ENCODE data around the gene COPS9. TPM values are rescaled to one million over a fixed set of nuclear protein-coding genes. Genes with fewer than 3 reads are reported as not detected.

The COPS9 gene
- total RNA-seq, 1 experiment from 2014 or later: 202 TPM

DNA sequence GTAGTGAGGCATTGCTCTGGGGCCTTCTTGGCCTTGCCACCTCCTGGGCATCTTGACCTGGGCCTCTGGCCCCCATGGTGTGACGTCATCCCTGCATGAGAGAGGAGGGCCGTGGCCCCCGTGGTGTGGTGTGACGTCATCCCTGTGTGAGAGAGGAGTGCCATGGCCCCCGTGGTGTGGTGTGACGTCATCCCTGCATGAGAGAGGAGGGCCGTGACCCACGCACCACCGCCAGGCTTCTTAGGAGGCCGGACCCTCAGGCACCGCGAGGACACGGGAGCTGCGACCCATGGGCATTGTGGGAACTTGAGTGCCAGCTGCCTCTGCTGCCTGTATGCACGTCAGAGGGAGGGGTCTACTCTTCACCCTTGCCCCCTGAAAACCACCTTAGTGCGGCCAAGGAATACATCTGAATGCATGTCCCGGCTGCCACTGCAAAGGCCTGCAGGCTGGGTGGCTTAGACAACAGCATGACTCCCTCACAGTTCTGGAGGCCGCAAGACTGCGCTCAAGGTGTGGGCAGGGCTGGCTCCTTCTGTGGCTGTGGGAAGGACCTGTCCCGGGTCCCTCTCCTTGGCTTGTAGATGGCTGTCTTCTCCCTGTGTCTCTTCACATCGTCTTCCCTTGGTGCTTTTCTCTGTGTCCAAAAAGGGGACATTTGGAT lies 25.1 kb upstream of the COPS9 start:
- Histone ChIP-seq H3F3A (ENCODE audit: insufficient read depth, low read depth) (peaks cover 10% of the 10 kb centered on the region; the same call in 1 of the 2 replicates), H3K4me1 (replicated peaks; ENCODE audit: insufficient read depth) (no peaks in the 10 kb centered on the region), H2AFZ (no peak overlapping the region), H3K27ac (no peak overlapping the region), H4K20me1 (ENCODE audit: insufficient read depth) (no peaks in the 10 kb centered on the region), H3K9me2 (ENCODE audit: insufficient read depth) (no peaks in the 10 kb centered on the region), H3K36me3 (ENCODE audit: low read depth) (no peaks in the 10 kb centered on the region), H3K4me2 (no peak overlapping the region), H3K9me3 (ENCODE audit: insufficient read depth, low read depth) (no peaks in the 10 kb centered on the region), H3K4me3 (no peak overlapping the region), H3K27me3 (ENCODE audit: insufficient read depth, low read depth) (peaks cover 51% of the 10 kb centered on the region), H3K79me2 (ENCODE audit: low read depth) (no peaks in the 10 kb centered on the region)
- intact Hi-C loops (cut with micrococcal nuclease; ENCODE audit: unreplicated experiment): no loop called here
- no peak for DNase-seq
- CTCF ChIA-PET: no interaction called here
- POLR2A ChIA-PET (ENCODE audit: unreplicated experiment): no interaction called here
- TF ChIP-seq, protein P1, sequence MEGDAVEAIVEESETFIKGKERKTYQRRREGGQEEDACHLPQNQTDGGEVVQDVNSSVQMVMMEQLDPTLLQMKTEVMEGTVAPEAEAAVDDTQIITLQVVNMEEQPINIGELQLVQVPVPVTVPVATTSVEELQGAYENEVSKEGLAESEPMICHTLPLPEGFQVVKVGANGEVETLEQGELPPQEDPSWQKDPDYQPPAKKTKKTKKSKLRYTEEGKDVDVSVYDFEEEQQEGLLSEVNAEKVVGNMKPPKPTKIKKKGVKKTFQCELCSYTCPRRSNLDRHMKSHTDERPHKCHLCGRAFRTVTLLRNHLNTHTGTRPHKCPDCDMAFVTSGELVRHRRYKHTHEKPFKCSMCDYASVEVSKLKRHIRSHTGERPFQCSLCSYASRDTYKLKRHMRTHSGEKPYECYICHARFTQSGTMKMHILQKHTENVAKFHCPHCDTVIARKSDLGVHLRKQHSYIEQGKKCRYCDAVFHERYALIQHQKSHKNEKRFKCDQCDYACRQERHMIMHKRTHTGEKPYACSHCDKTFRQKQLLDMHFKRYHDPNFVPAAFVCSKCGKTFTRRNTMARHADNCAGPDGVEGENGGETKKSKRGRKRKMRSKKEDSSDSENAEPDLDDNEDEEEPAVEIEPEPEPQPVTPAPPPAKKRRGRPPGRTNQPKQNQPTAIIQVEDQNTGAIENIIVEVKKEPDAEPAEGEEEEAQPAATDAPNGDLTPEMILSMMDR (conservative IDR thresholded peaks at IDR 0.05): no peak
- TF ChIP-seq EZH2 (IDR thresholded peaks at IDR 0.05; ENCODE audit: low read depth): no peak
- BruUV-seq (replicated peaks): no TSS peak

DNA sequence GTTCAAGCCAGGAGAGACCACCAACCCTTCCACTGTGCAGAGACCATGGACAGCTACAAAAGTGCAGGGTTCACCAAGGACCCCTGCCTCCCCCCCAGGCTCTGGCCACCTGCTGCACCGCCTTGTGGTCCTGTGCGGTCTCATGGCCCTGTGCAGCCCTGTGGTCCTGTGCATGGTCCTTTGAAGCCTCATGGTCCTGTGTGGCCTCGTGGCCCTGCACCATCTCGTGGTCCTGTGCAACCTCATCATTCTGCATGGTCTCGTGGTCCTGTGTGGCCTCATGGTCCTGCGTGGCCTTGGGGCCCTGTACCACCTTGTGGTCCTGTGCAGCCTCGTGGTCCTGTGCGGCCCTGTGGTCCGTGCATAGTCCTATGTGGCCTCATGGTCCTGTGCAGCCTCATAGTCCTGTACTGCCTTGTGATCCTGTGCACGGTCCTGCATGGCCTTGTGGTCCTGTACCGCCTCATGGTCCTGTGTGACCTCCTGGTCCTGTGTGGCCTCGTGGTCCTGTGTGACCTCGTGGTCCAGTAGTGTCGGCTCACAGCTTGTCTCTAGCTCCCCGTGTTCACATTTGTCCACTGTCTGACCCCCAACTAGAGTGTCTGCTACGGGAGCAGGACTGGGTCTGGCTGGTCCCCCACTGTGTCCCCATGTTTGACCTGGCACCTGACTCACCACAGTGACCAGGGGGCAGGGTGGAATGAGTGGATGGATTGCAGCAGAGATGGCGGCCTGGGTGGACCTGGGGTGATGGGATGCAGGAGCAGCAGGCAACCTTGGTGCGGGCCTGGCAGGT lies 24.4 kb upstream of the COPS9 start:
- BruUV-seq (replicated peaks): no TSS peak
- Histone ChIP-seq H4K20me1 (ENCODE audit: insufficient read depth) (no peaks in the 10 kb centered on the region), H2AFZ (no peak overlapping the region), H3K36me3 (ENCODE audit: low read depth) (no peaks in the 10 kb centered on the region), H3K4me3 (no peak overlapping the region), H3K27ac (no peak overlapping the region), H3F3A (ENCODE audit: insufficient read depth, low read depth) (peaks cover 14% of the 10 kb centered on the region; the same call in 1 of the 2 replicates), H3K9me2 (ENCODE audit: insufficient read depth) (no peaks in the 10 kb centered on the region), H3K4me2 (no peak overlapping the region), H3K79me2 (ENCODE audit: low read depth) (no peaks in the 10 kb centered on the region), H3K27me3 (ENCODE audit: insufficient read depth, low read depth) (peaks cover 44% of the 10 kb centered on the region), H3K9me3 (ENCODE audit: insufficient read depth, low read depth) (no peaks in the 10 kb centered on the region), H3K4me1 (replicated peaks; ENCODE audit: insufficient read depth) (no peaks in the 10 kb centered on the region)
- ChIA-PET POLR2A (ENCODE audit: unreplicated experiment) (no interaction called here), CTCF (no interaction called here)
- no peak for DNase-seq
- intact Hi-C loops (cut with micrococcal nuclease; ENCODE audit: unreplicated experiment): no loop called here
- TF ChIP-seq EZH2 (IDR thresholded peaks at IDR 0.05; ENCODE audit: low read depth): no peak
- TF ChIP-seq, protein P1 (conservative IDR thresholded peaks at IDR 0.05): no peak

DNA sequence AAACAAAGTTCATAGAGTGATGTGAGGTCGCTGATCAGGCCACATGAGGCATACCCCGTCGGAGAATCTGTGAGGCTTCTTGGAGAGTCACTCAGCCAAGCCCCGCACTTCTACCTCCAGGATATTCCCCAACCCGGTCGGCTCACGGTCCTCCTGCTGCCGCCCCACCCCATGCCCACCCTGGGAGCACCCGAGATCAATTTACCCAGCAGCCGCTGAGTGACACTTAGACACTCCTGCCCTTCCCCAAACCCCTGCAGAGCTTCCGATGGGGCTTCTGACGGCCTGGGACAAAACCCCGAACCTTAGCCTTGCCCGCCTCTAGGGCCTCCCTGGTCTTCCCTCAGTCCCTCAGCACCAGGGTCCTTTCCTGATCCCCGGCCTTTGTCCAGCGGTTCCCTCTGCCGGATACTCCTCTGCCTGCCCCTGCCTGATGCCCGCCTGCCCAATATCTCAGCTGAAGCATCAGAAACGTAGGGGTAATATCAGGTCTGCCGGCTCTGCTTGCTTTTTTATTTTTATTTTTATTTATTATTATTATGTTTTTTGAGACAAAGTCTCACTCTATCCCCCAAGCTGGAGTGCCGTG lies 23.2 kb upstream of the COPS9 start:
- no peaks in the 10 kb centered on the region for H3K36me3 ChIP-seq (ENCODE audit: low read depth)
- H2AFZ ChIP-seq: no peak overlapping the region
- peaks cover 35% of the 10 kb centered on the region for H3K27me3 ChIP-seq (ENCODE audit: insufficient read depth, low read depth)
- H3K79me2 ChIP-seq (ENCODE audit: low read depth): no peaks in the 10 kb centered on the region
- no peak overlapping the region for H3K4me3 ChIP-seq
- no peaks in the 10 kb centered on the region for H3K4me1 ChIP-seq (replicated peaks; ENCODE audit: insufficient read depth)
- no peaks in the 10 kb centered on the region for H3K9me3 ChIP-seq (ENCODE audit: insufficient read depth, low read depth)
- no peak for TF ChIP-seq EZH2 (IDR thresholded peaks at IDR 0.05; ENCODE audit: low read depth)
- TF ChIP-seq, protein P1 (conservative IDR thresholded peaks at IDR 0.05): no peak
- no peak overlapping the region for H3K27ac ChIP-seq
- ChIA-PET CTCF (no interaction called here), POLR2A (ENCODE audit: unreplicated experiment) (no interaction called here)
- no peaks in the 10 kb centered on the region for H3K9me2 ChIP-seq (ENCODE audit: insufficient read depth)
- H4K20me1 ChIP-seq (ENCODE audit: insufficient read depth): no peaks in the 10 kb centered on the region
- peaks cover 14% of the 10 kb centered on the region; the same call in 1 of the 2 replicates for H3F3A ChIP-seq (ENCODE audit: insufficient read depth, low read depth)
- no peak for DNase-seq
- no peak overlapping the region for H3K4me2 ChIP-seq
- no TSS peak for BruUV-seq (replicated peaks)
- intact Hi-C loops (cut with micrococcal nuclease; ENCODE audit: unreplicated experiment): loop anchor here (10.0 kb wide), 1 partner anchor 405 kb away; the partner anchor contains the start of genes DUSP28 and RNPEPL1
